ENCODE measurements around the gene RIPK4.
"Not testable (repeated sequence)": the region's sequence is repeated elsewhere in the genome, so short reads cannot be mapped to it uniquely, and the experiment has no call there.

RIPK4 gene

DNA sequence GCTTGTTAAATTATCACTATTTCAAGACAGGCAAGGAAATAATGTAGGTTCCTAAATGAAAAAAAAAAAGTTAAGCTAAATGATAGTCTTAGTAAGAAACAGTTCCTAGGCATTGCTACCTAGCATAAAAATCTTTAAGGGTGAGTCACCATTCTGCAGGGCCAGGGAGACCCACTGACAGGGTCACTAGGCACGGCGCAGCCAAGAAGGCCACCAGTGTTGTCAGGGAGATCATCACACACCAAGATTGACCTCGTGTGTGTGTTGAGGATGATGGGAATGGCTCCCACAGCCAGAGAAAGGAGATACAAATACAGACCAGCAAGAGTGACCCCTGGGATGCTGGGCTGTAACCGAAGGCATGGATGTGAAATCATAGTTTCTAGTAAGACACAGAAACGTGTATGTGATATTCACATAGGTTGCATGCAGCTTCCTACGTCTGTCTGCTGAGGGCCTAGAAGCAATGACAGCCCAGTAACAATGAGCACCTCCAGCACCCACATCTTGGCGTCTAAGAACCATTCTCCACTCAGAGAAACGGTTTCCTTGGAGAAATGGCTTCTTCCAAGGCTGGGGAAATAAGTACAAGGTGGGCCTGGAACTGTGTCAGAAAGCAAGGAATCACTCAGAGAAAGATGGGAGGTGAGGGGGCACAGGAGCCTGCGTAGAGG is 29.1 kb downstream of the RIPK4 start:
- DNase-seq (ENCODE audit: low spot score), result no peak
- no peak overlapping the region for H3K27ac Mint-ChIP-seq
- no peaks in the 10 kb centered on the region for H3K4me1 Mint-ChIP-seq (ENCODE audit: low read depth)
- peaks cover under 1% of the 10 kb centered on the region for H3K27me3 Mint-ChIP-seq (ENCODE audit: low read depth)
- H3K9me3 Mint-ChIP-seq, result no peaks in the 10 kb centered on the region
- H3K36me3 Mint-ChIP-seq (ENCODE audit: low read depth), result no peaks in the 10 kb centered on the region
- H3K4me3 Mint-ChIP-seq, result no peak overlapping the region

DNA sequence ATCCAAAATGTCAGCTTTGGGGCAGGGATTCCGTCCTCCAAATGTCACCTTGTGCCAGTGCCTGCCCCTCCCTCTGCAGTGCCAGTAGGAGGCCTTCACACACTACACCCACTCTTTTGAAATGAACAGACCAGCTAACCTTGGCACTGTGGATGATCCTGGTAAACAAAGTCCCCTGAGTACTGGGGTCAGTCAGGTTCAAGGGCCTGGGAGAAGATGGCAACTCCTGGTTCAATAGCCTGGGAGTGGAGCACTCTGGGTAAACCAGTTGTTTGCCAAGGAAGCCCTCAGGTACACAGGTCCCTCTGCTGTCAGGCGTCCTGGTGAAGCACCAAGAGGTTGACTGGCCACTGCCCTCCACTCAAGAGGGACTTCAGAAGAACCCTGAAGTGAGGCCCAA is 30.4 kb downstream of the RIPK4 start:
- Mint-ChIP-seq H3K4me3 (no peak overlapping the region), H3K27me3 (ENCODE audit: low read depth) (peaks cover 8% of the 10 kb centered on the region), H3K27ac (no peak overlapping the region), H3K36me3 (ENCODE audit: low read depth) (no peaks in the 10 kb centered on the region), H3K9me3 (no peaks in the 10 kb centered on the region), H3K4me1 (ENCODE audit: low read depth) (no peaks in the 10 kb centered on the region)
- DNase-seq (ENCODE audit: low spot score), result no peak

DNA sequence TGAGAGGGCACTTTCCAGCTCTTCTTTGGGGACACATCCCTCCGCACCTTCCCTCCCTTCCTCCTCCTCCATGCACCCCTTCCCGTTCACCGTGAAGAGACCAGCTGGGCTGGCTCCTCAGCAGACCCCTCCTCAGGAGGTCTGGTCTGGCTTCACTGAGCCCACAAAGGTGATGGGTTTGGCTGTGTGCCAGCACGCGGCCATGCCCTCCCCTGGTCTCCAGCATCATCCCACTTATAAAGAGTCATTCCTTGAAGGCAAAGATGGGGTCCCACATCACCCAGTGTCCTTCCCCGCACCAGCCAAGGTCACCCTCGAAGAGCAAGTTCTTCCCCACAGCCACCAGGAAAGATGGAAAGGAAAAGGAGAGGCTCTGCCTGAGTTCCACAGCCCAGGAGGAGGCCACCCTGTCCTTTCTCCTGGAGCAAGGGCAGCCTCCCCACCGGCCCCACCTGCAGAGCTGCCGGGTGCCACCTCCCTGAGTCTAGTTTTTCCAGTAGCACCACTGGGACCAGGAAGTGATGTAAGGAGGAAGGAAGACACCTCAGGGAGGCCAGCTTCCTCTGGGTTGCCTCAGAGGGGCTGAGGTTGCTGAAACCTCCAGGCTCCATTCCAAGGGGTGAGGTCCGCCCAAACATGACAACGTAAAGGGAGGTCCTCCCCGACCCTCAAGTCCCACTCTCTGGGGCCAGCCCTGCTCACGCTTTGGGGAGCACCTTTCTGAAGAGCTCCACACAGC is 32.7 kb downstream of the RIPK4 start:
- Mint-ChIP-seq H3K4me3 (no peak overlapping the region), H3K27ac (no peak overlapping the region), H3K4me1 (ENCODE audit: low read depth) (no peaks in the 10 kb centered on the region), H3K9me3 (no peaks in the 10 kb centered on the region), H3K27me3 (ENCODE audit: low read depth) (peaks cover 17% of the 10 kb centered on the region), H3K36me3 (ENCODE audit: low read depth) (no peaks in the 10 kb centered on the region)
- DNase-seq (ENCODE audit: low spot score), result no peak

DNA sequence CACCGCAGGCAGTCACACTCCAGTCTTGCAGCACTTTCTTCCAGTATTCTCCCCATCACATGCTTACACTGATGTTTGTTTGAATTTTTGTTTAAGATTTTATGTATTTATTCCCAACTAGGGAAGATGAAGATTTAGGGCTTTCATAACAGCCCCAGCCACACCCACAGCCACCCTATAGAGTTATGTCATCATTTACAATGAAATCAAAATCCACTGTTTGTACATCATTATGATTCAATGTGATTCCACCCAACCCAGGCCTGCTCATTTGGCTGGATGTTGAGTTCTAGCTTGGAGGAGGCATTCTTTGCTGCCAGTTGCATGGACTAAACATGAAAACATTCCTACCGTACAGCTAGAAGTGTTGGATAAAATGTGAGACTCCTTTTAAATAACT is 35.8 kb downstream of the RIPK4 start:
- Mint-ChIP-seq H3K27me3 (ENCODE audit: low read depth) (peaks cover 31% of the 10 kb centered on the region), H3K36me3 (ENCODE audit: low read depth) (no peaks in the 10 kb centered on the region), H3K4me3 (no peak overlapping the region), H3K4me1 (ENCODE audit: low read depth) (no peaks in the 10 kb centered on the region), H3K27ac (no peak overlapping the region), H3K9me3 (no peaks in the 10 kb centered on the region)
- no peak for DNase-seq (ENCODE audit: low spot score)

DNA sequence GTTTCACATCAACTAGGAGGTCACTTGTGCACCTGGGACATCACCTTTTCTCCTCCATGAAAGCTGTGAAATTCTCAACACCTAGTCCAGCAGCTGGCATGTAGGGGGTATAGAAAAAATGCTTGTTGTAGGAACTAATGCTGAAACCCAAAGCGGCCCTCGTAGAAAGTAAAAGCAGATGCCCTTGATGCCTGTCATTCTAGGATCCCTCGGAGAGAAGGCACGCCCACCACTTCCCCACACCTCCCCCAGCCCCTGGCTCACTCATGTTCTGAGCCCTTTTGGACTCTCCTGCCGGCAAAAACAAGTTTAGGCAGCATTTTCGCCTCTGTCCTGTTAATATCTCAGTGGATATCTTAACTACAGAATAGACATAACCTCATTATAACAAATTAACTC is 36.5 kb downstream of the RIPK4 start:
- Mint-ChIP-seq H3K4me1 (ENCODE audit: low read depth) (no peaks in the 10 kb centered on the region), H3K4me3 (no peak overlapping the region), H3K27me3 (ENCODE audit: low read depth) (peaks cover 37% of the 10 kb centered on the region), H3K36me3 (ENCODE audit: low read depth) (no peaks in the 10 kb centered on the region), H3K27ac (no peak overlapping the region), H3K9me3 (no peaks in the 10 kb centered on the region)
- DNase-seq (ENCODE audit: low spot score), result no peak

DNA sequence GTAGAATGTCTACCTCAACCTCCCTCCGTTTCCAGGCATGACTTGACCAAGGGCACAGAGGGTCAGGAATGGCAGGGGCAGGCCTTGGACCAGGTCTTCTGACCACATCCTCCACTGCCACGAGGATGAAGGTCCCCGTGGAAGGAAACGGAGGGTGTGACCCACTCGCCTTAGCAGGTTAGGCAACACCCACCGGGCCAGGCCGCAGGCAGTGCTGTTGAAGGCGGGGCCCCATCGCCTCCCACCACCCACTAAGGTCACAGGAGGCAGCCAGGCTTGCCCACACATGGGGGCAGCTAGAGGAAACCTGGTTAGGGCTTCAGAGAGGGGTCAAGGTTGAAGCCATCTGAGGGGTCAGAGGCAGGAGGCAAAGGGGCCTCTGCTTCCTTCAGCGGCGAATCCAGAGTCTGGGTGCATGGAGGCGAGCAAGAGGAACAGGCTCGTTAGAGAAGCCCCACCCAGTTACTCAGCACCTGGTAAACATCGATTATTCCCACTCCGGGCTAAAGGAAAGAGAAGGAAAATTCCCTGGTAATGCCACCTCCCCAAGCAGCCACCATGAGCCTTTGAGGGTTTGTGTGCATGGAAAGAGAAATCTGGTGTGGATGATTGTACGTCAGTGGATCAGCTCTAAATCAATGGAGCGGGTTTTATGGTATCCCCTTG is 37.0 kb downstream of the RIPK4 start:
- H3K27ac Mint-ChIP-seq, result no peak overlapping the region
- H3K4me3 Mint-ChIP-seq, result no peak overlapping the region
- peaks cover 39% of the 10 kb centered on the region for H3K27me3 Mint-ChIP-seq (ENCODE audit: low read depth)
- H3K9me3 Mint-ChIP-seq, result no peaks in the 10 kb centered on the region
- no peak for DNase-seq (ENCODE audit: low spot score)
- no peaks in the 10 kb centered on the region for H3K36me3 Mint-ChIP-seq (ENCODE audit: low read depth)
- no peaks in the 10 kb centered on the region for H3K4me1 Mint-ChIP-seq (ENCODE audit: low read depth)

DNA sequence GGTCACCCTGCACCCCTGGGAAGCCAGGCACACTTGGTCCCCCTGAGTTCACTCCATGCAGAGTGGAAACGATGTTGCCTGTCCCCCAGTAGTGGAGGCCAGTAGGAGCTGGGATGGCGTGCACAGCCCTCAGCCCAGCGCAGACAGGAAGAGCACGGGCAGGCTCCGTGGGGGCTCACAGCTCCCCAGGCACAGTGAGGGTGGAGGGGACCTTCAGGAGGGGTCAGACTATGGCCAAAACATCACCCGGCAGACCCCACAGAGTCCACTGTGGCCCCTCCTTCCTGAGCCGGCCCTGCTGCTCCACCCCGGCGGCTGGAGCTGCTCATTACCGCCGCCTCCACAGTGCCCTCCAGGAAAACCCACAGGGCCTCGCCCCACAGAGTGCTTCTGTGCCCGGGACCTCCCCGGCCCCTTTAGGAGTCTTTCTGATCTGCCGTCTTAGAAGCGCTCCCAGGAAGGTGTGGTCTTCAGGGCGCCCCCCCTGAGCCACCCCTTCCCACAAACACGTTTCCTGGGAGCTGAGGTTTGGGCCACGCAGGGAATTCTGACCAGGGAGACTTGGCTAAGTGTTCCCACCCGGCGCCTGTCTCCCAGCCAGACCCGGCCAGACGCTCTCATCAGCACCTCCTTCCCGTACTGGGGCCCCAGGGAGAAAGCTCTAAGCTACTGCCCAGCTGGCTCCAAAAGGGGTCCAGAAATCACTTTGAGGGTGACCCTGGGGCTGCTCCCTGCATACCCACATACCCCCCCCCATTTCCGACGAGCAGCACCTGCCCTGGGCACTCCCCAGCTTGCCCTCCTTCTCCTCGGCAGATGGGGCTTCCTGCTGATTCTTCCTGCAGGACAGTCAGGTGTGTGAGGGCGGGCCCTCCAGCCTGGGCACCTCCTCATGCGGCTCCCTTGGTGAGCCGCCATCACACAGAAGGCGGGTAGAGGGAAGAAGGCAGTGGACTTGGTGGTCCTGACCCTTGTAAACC is 38.8 kb downstream of the RIPK4 start:
- H3K27ac Mint-ChIP-seq, result no peak overlapping the region
- H3K4me3 Mint-ChIP-seq, result no peak overlapping the region
- H3K27me3 Mint-ChIP-seq (ENCODE audit: low read depth), result peaks cover 39% of the 10 kb centered on the region
- no peaks in the 10 kb centered on the region for H3K36me3 Mint-ChIP-seq (ENCODE audit: low read depth)
- no peaks in the 10 kb centered on the region for H3K9me3 Mint-ChIP-seq
- H3K4me1 Mint-ChIP-seq (ENCODE audit: low read depth), result no peaks in the 10 kb centered on the region
- no peak for DNase-seq (ENCODE audit: low spot score)

DNA sequence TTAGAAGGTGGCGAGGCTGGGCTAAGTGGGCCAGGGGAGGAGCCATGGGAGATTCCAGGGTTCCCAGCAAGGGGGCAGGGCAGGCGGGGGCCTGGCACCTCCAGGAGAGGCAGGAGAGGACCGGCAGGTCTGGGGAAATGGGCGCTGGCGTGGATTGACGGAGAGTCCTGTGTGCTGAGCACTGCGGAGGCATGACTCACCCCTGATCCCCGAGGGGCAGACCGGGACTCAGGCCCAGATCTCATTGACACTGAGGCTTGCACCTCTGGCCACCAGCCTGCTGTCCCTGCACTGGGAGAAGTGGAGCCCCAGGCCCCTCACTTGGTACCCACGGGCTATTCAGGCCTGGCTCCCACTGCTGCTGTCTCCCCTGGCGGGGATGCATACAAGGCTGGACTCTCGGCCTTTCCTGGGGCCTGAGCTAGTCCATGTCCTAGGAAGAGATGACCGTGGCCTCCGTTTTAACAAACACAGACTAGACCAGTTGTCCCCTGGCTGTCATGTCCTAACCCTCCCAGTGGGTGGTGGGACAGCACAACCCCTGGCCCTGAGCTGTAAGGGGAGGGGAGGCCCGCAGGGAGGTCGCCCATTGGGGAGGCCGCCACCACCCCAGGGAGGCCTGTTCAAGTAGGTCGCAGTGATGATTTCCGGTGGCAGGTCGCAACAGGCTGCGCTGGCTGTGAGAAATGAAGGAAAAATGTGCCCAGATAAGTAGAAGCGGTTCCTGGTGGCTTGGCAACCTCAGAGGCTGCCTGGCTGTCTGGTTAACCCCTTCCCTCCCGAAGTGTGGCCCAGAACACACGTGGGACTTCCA is 39.7 kb downstream of the RIPK4 start:
- Mint-ChIP-seq H3K36me3 (ENCODE audit: low read depth) (no peaks in the 10 kb centered on the region), H3K27me3 (ENCODE audit: low read depth) (peaks cover 35% of the 10 kb centered on the region), H3K4me3 (no peak overlapping the region), H3K27ac (no peak overlapping the region), H3K9me3 (no peaks in the 10 kb centered on the region), H3K4me1 (ENCODE audit: low read depth) (no peaks in the 10 kb centered on the region)
- DNase-seq (ENCODE audit: low spot score), result no peak

DNA sequence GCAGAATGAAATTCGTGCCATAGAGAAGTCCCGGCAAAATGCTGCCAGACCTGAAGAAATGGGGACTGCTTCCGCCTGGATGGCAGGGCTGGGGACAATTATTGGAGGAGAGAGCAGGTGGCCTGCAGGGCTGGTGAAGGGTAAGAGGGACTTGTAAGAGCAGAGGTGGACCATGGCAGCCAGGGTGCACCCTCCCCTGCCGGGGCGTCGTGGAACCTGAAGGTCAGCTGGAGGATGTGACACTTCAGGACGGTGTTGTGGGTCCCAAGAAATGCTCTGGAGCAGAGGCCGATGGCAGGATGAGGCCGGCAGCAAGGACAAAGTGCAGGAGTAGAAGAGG is 40.3 kb downstream of the RIPK4 start:
- no peaks in the 10 kb centered on the region for H3K4me1 Mint-ChIP-seq (ENCODE audit: low read depth)
- no peak for DNase-seq (ENCODE audit: low spot score)
- H3K36me3 Mint-ChIP-seq (ENCODE audit: low read depth), result no peaks in the 10 kb centered on the region
- no peak overlapping the region for H3K4me3 Mint-ChIP-seq
- H3K27me3 Mint-ChIP-seq (ENCODE audit: low read depth), result peaks cover 32% of the 10 kb centered on the region
- no peak overlapping the region for H3K27ac Mint-ChIP-seq
- no peaks in the 10 kb centered on the region for H3K9me3 Mint-ChIP-seq

DNA sequence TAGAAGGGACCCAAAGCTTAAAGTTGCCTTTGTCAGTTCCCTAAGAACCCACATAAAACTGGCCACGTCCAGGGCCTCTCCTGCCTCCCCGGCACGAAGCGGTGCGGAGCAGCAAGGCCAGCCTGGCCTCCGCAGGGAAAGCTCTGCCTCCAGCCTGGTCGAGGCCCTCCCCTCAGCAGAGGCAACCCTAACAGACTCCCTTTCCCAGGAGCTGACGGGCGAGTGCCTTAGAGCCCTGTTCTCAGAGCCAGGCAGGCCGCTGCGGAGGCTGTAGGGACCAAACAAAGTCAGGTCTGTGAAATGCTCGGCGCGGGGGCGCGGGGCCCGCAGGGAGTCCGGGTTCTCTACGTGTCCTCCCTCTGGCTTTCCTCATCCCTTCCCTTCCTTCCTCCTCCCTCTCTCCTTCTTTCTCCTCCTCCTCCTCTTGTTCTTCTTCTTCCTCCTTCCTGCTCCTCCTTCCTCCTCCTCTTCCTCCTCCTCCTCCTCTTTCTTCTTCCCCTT is 40.7 kb downstream of the RIPK4 start:
- H3K9me3 Mint-ChIP-seq, result no peaks in the 10 kb centered on the region
- DNase-seq (ENCODE audit: low spot score), result no peak
- H3K4me1 Mint-ChIP-seq (ENCODE audit: low read depth), result no peaks in the 10 kb centered on the region
- no peak overlapping the region for H3K4me3 Mint-ChIP-seq
- H3K27ac Mint-ChIP-seq, result no peak overlapping the region
- peaks cover 27% of the 10 kb centered on the region for H3K27me3 Mint-ChIP-seq (ENCODE audit: low read depth)
- H3K36me3 Mint-ChIP-seq (ENCODE audit: low read depth), result no peaks in the 10 kb centered on the region

DNA sequence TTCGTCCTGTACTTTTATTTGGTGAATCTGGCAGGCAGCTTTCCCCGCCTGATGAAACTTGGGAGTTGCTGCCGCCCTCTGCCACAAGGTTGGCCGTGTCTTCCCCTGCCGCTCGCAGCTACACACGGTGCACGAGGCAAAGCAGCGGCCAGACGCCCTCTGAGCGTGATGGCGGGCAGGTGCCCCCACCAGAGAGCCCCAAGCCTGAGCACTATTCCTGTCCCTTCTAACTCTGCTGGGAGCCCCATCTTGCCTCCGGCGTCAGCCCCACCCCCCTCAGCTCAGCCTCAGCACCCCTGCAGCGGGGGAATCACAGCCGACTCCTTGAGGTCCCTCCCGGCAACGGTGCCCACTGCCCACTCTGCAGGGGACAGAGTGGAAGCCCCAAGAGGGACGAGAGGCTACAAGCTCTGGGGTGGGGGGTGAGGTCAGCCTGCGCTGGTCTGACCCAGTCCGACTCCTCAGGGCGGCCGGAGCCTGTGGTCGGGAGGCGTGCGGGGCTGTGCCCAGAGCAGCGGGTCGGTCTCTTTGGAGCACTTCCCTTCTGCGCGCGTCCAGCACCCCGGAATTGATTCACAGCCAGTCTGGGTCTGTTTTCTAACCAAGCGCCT is 41.3 kb downstream of the RIPK4 start:
- no peak for DNase-seq (ENCODE audit: low spot score)
- H3K27me3 Mint-ChIP-seq (ENCODE audit: low read depth), result peaks cover 23% of the 10 kb centered on the region
- no peaks in the 10 kb centered on the region for H3K4me1 Mint-ChIP-seq (ENCODE audit: low read depth)
- no peaks in the 10 kb centered on the region for H3K9me3 Mint-ChIP-seq
- H3K36me3 Mint-ChIP-seq (ENCODE audit: low read depth), result no peaks in the 10 kb centered on the region
- H3K27ac Mint-ChIP-seq, result no peak overlapping the region
- no peak overlapping the region for H3K4me3 Mint-ChIP-seq

DNA sequence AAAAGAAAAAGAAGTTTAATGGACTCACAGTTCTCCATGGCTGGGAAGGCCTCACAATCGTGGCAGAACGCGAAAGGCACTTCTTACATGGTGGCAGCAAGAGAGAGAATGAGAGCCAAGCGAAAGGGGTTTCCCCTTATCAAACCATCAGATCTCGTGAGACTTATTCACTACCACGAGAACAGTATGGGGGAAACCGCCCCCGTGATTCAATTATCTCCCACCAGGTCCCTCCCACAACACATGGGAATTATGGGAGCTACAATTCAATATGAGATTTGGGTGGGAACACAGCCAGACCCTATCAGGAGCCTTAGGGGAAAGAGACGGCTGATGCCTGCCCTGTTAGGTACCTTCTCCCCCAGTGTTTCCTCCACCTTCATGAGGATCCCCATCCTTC is 43.0 kb downstream of the RIPK4 start:
- not testable (repeated sequence) for DNase-seq (ENCODE audit: low spot score); H3K4me1 Mint-ChIP-seq (ENCODE audit: low read depth); H3K27ac Mint-ChIP-seq; H3K36me3 Mint-ChIP-seq (ENCODE audit: low read depth); H3K4me3 Mint-ChIP-seq; H3K9me3 Mint-ChIP-seq
- peaks cover 22% of the 10 kb centered on the region for H3K27me3 Mint-ChIP-seq (ENCODE audit: low read depth)

All from T-helper 2 cell treated with Interferon-gamma antibody and Interleukin-4, amounts not matched to agents 5 μg/mL and 100 μg/mL, for 36 hours (primary cell).